Duodenal mucosa (tissue), 2 donors: ENCODE data around the gene DYDC1.

ENCODE experiments used
- H3K27ac ChIP-seq: one replicate; pipeline ENCODE4 v1.7.0; 2013; ENCODE audit warnings: low read depth, low read length
- H3K27me3 ChIP-seq, 2 donors: one replicate each; pipeline ENCODE4 v1.7.0; 2013; ENCODE audit warnings: low read length in 2 of 2, control low read depth in 1 of 2; ENCODE audit not compliant: insufficient read depth in 2 of 2, control insufficient read depth in 1 of 2
- H3K36me3 ChIP-seq, 2 donors: one replicate each; pipeline ENCODE4 v1.7.0; 2013; ENCODE audit warnings: low read length in 2 of 2, control low read depth in 1 of 2; ENCODE audit not compliant: insufficient read depth in 2 of 2, control insufficient read depth in 1 of 2
- H3K4me1 ChIP-seq, 2 donors: one replicate each; pipeline ENCODE4 v1.7.0; 2013; ENCODE audit warnings: low read length in 2 of 2, control low read depth in 1 of 2; ENCODE audit not compliant: insufficient read depth in 2 of 2, control insufficient read depth in 1 of 2
- H3K4me3 ChIP-seq, 2 donors: one replicate each; pipeline ENCODE4 v1.7.0; 2013; ENCODE audit warnings: low read length in 2 of 2, low read depth in 1 of 2
- H3K9ac ChIP-seq, 2 donors: one replicate each; pipeline ENCODE4 v1.7.0; 2013; ENCODE audit warnings: low read length in 2 of 2, low read depth in 1 of 2
- H3K9me3 ChIP-seq, 2 donors: one replicate each; pipeline ENCODE4 v1.7.0; 2013; ENCODE audit warnings: low read length in 2 of 2, control low read depth in 1 of 2; ENCODE audit not compliant: control insufficient read depth in 1 of 2

The DYDC1 gene

DNA sequence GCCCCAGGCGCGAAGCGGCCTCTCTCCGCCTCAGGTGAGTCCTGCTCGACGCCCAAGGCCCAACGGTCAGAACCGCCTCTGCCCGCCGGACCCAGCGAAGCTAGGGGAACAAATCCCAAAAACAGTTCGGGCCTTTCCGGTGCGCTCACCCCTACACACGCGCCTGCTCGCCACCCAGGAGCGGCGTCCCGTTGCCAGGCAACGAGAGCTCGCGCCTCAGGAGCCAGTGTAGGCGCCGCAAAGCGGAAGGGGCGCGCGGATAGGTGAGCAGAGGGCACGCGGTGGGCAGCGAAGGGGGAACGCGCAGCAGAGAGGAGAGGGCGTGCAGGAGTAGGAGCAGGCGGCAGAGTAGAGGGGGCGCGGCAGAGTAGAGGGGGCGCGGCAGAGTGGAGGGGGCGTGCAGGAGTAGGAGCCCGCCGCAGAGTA lies at the start of gene DYDC1, which contains the start of gene DYDC2:
DYDC1 (minus strand) TSS at position 193 of the 426 bp plus-strand sequence. CDS start 4,154 bp downstream, outside the sequence.
DYDC2 (plus strand) TSS at position 219 of the 426 bp plus-strand sequence. CDS start 5,663 bp downstream, outside the sequence.
- H3K4me3 ChIP-seq: peak within 1 kb of the TSS; percentile 42 to 50
- no peak within 1 kb of the TSS for H3K27ac ChIP-seq
- H3K9ac ChIP-seq: no peak within 1 kb of the TSS
- peaks cover 0 to 6% of the 10 kb centered on the region in 2 donors for H3K4me1 ChIP-seq
- H3K9me3 ChIP-seq: no peaks in the 10 kb centered on the region
- peaks cover 7 to 15% of the 10 kb centered on the region in 2 donors for H3K27me3 ChIP-seq
- H3K36me3 ChIP-seq: no peaks in the 10 kb centered on the region

DNA sequence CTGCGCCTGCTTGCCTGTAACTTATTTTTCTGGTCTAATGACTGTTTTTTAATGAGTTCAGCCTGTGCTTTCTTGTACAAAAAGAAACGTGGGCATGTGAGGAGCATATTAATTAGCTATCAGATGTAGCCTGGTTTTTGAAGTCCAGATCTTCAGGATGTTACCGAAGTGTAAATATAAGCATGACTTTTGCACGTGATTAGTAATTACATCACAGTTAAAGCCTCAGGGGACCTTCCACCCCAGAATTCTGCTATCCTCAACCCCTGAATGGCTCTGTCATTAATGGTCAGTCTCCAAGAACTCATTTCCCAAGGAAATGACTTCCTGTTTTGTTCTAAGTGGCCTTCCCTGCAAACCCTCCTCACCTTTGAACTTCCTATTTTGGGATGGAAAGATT lies 49.6 kb upstream of the DYDC1 start:
- H3K4me1 ChIP-seq: peaks cover 24 to 25% of the 10 kb centered on the region in 2 donors

DNA sequence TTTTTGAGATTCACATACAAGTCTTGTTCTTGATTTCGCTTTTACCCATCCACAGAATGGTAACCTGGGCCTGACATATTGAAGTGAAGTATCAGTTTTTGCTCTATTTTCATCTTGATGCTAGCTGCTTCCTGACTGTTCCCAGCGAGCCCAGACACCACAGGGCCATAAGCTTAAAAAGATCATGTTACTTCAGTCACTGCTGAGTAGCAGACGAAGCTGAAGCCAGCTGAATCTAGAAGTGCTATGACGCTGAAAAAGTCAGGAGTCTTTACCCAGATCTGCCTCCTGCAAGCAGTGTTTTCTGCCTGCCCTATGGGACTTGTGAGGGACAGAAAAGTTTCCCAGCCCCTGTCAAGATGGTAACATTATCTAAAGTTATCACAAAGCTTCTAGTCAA lies 49.1 kb upstream of the DYDC1 start:
- Histone ChIP-seq H3K27me3 (no peaks in the 10 kb centered on the region), H3K27ac (no peak overlapping the region), H3K9me3 (no peaks in the 10 kb centered on the region)

More for the DNA sequence above, 49.6 kb upstream of the DYDC1 start:
- H3K9me3 ChIP-seq: no peaks in the 10 kb centered on the region
- no peaks in the 10 kb centered on the region for H3K36me3 ChIP-seq
- peak overlapping the region; percentile 45 for H3K27ac ChIP-seq
- no peak overlapping the region for H3K4me3 ChIP-seq
- no peaks in the 10 kb centered on the region for H3K27me3 ChIP-seq
- H3K9ac ChIP-seq: no peak overlapping the region

DNA sequence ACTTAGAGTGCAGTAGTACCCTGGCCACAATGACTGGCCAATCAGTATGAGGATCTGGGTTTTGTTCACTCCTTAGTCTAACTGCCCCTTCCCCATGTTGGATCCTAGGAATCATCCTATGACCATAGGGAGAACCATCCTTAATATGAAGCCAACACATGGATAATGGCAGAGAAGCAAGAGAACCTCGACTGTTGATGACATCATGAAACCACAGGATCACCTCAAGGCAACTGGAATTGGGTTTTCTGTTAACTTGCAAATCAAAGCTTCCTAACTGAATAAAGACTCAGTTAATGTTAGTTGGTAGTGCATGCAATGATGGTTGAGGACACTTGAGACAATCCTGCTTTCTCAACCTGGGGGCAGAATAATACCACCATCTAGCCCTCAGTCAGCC lies 48.5 kb upstream of the DYDC1 start:
- Histone ChIP-seq H3K4me3 (no peak overlapping the region), H3K36me3 (no peaks in the 10 kb centered on the region), H3K4me1 (peaks cover 13% of the 10 kb centered on the region in 2 donors), H3K27ac (no peak overlapping the region), H3K27me3 (no peaks in the 10 kb centered on the region), H3K9ac (no peak overlapping the region), H3K9me3 (no peaks in the 10 kb centered on the region)

More for the DNA sequence above, 49.1 kb upstream of the DYDC1 start:
- no peak overlapping the region for H3K4me3 ChIP-seq
- H3K9ac ChIP-seq: no peak overlapping the region
- H3K4me1 ChIP-seq: peaks cover 18 to 19% of the 10 kb centered on the region in 2 donors
- no peaks in the 10 kb centered on the region for H3K36me3 ChIP-seq

DNA sequence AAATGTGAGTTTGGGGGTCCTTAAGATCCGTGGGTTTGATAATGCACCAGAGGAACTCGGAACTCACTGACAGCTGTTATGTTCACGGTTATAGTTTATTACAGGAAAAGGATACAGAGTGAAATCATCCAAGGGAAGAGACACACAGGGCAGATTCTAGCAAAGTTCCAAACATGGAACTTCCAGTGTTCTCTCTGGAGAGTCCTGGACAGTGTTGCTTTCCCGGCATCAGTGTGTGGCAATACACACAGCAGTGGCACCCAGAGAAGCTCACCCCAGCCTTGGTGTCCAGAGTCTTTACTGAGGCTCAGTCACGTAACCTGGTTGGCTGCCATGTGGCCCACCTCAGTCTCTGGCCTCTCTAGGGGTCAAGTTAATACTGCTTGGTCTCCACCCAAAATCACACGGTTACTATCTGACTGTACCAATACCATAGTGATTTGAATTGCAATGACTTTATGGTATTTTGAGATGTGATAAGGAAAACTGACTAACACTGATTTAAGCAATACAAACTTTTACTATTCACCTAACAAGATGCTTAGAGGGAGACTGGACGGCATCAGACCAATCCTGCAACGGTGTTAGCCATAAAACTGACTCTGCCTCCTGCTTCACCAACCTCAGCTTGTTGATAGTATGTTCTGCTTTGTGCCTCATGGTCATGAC lies 43.7 kb upstream of the DYDC1 start:
- Histone ChIP-seq H3K27me3 (peaks cover 4% of the 10 kb centered on the region in 2 donors), H3K36me3 (no peaks in the 10 kb centered on the region), H3K27ac (no peak overlapping the region), H3K9me3 (no peaks in the 10 kb centered on the region), H3K4me3 (no peak overlapping the region), H3K9ac (no peak overlapping the region), H3K4me1 (no peaks in the 10 kb centered on the region)

DNA sequence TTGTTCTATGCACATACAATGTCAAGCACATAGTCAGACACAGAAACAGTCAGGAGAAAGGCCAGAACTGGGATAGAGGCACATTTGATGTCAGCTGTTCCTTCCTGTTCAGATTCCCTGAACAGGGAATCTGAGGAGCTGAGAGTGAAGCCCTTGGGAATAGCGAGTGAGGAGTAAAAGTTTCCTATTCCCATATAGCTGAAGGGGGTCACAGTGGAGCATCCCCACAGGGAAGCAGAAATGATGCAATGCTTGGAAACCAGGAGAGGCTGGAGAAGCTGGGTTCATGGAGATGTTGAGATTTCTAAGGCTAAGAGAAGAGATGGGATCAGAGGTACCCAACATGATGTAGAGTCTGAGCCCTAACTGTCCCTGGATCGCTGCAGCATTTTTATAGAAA lies 40.5 kb upstream of the DYDC1 start:
- no peaks in the 10 kb centered on the region for H3K36me3 ChIP-seq
- H3K4me1 ChIP-seq: no peaks in the 10 kb centered on the region
- peaks cover 4% of the 10 kb centered on the region in 2 donors for H3K27me3 ChIP-seq
- H3K27ac ChIP-seq: no peak overlapping the region
- no peaks in the 10 kb centered on the region for H3K9me3 ChIP-seq
- no peak overlapping the region for H3K4me3 ChIP-seq
- H3K9ac ChIP-seq: no peak overlapping the region

DNA sequence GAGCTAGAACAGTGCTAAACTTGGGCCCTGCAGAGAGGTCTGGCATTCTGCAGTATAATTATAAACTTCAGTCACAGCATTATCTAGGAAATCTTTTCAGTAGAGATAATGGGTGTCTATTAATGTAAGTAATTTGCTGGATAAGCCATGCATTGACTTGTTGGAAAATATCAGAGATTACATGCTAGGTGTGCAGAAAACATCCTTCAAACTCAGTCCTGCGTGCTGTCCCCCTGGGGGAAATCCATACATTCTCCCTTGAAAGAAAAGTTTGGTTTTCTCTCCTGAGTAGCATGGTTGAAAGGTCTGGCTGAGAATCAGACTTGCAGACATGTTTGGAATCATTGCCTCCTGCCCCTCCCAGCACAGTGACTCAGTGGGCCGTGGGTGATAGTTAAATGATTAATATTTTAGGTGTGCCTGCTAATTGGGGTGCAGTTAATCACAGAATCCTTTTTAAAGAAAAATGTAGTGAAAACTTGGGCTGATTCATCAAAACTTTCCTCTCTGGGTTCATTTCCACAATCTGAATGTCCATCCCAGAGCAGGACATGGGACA lies 37.9 kb upstream of the DYDC1 start:
- H3K9me3 ChIP-seq: no peaks in the 10 kb centered on the region
- no peaks in the 10 kb centered on the region for H3K36me3 ChIP-seq
- H3K4me1 ChIP-seq: no peaks in the 10 kb centered on the region
- peaks cover 4% of the 10 kb centered on the region in 2 donors for H3K27me3 ChIP-seq
- H3K9ac ChIP-seq: no peak overlapping the region
- no peak overlapping the region for H3K27ac ChIP-seq
- no peak overlapping the region for H3K4me3 ChIP-seq

DNA sequence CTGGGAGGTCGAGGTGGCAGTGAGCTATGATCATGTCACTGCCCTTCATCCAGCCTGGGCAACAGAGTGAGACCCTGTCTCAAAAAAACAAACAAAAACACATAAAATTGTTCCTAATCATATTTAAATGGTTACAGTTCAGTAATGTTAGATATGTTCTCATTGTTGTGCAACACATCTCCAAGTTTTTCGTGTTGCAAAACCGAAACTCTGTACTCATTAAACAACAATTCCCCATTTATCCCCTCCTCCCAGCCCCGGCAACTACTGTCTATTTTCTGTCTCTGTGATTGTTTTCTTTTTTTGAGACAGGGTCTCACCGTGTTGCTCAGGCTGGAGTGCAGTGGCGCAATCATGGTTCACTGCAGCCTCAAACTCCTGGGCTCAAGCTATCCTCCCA lies 35.7 kb upstream of the DYDC1 start:
- Histone ChIP-seq H3K4me3 (no peak overlapping the region), H3K4me1 (peaks cover 3 to 6% of the 10 kb centered on the region in 2 donors), H3K27ac (no peak overlapping the region), H3K9ac (no peak overlapping the region), H3K27me3 (peaks cover 4% of the 10 kb centered on the region in 2 donors), H3K36me3 (no peaks in the 10 kb centered on the region), H3K9me3 (no peaks in the 10 kb centered on the region)

DNA sequence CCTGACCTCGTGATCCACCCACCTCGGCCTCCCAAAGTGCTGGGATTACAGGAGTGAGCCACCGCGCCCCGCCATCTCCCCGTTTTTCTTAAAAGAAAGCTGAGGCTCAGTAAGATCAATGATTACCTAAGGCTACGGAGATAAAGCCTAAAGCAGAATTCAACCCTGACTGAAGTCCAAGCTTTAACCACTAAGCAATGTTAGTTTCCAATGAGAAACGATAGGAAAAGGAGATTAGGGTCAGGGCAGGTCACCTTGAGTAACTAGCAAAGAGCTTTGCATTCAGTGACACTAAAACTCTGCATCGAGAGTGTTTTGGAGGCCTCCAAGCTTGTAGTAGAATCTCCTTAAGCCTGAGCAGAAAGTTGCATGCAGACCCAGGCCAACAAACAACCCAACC lies 34.2 kb upstream of the DYDC1 start:
- no peak overlapping the region for H3K4me3 ChIP-seq

DNA sequence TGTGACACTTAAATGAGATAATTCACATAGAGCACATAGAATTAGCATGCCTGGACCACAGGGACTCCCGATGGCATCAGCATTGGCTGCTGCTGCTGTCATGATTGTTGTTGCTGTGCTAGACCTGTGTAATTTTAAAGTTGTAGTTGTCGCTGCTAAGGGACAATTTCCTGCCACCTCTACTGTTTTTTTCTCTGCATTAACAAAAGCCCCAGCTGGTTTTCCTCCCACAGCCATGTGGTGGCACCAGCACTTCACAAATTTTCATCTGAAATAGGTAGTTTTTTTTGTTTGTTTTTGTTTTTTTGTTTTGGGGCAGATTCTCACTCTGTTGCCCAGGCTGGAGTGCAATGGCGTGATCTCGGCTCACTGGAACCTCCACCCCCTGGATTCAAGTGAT lies 26.4 kb upstream of the DYDC1 start:
- Histone ChIP-seq H3K27me3 (no peaks in the 10 kb centered on the region), H3K27ac (no peak overlapping the region), H3K36me3 (no peaks in the 10 kb centered on the region), H3K4me3 (no peak overlapping the region), H3K4me1 (peaks cover 0 to 5% of the 10 kb centered on the region in 2 donors), H3K9ac (no peak overlapping the region), H3K9me3 (no peaks in the 10 kb centered on the region)

More for the DNA sequence above, 34.2 kb upstream of the DYDC1 start:
- Histone ChIP-seq H3K4me1 (peaks cover 3 to 6% of the 10 kb centered on the region in 2 donors), H3K9ac (no peak overlapping the region), H3K27ac (no peak overlapping the region), H3K9me3 (no peaks in the 10 kb centered on the region), H3K27me3 (peaks cover 0 to 1% of the 10 kb centered on the region in 2 donors), H3K36me3 (no peaks in the 10 kb centered on the region)
